HG02870 (cell line): ENCODE results near the gene ADORA2A.

ENCODE experiments used
- ATAC-seq: cut with Tn5 transposase; IDR thresholded peaks from one replicate; pipeline ENCODE4 v1.9.1; 2021; ENCODE audit warnings: mild to moderate bottlenecking, moderate library complexity; ENCODE audit not compliant: unreplicated experiment

The ADORA2A gene

GRCh38 chr22:24445481-24446259 lies 18.3 kb downstream of the ADORA2A start:
- ATAC-seq = no peak

DNA sequence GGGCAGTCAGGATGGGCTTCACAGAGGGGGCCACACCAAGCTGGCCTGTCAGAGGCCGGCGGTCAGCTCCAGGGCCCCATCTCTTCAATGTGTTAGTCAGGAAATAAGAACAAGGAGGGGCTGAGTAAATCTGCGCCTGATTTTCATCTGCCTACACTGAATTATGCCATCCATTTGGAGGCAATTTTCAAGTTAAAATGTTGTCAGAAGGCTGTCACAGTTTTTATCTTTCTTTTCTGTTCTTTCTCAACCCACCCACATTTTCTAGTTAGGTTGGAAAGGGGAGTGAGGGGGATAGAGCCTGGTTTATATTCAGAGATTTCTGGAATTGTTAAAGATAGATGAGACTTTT lies 18.8 kb downstream of the ADORA2A start:
- no peak for ATAC-seq

DNA sequence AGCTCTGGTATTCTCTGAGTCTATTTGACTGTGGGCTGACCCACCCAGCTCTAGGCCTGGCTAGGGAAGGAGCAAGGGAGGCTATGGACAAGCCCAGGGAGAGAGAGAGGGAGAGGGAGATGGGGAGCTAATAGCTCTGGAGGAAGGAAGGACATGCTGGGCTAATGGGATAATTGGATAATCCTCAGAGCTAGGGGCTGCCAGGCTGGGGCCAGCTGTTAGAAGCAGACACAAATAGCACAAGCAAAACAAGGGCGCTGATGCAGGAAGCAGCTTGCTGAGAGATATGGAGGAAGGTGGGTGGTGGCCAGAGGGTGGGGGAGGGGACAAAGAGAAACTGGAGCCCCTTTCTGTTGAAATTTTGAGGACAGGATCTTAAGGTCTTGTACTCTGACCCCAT lies 23.2 kb downstream of the ADORA2A start:
- ATAC-seq = no peak

DNA sequence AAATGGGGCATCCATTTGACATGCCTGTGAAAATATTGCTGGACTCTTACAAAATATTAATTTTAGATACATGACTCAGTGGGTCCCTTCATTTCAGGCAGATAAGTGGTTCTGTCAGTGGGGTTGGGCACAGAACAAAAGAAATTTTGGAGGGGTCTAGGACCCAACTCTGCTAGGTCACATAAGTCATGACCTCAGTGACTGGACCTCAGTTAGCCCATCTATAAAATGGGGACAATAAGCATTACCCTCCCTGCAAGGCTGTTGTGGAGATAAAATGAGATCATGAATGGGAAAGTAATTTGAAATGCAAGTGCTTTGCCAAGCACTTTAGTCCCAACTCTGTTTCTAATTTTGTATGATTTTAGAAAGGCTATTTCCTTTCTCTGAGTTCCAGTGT lies 23.8 kb downstream of the ADORA2A start:
- ATAC-seq = no peak

- no peak for ATAC-seq
Observed at GRCh38 chr22:24453853-24454252, 26.5 kb downstream of the ADORA2A start.

- ATAC-seq = no peak
Observed at GRCh38 chr22:24455039-24455438, 27.6 kb downstream of the ADORA2A start.

DNA sequence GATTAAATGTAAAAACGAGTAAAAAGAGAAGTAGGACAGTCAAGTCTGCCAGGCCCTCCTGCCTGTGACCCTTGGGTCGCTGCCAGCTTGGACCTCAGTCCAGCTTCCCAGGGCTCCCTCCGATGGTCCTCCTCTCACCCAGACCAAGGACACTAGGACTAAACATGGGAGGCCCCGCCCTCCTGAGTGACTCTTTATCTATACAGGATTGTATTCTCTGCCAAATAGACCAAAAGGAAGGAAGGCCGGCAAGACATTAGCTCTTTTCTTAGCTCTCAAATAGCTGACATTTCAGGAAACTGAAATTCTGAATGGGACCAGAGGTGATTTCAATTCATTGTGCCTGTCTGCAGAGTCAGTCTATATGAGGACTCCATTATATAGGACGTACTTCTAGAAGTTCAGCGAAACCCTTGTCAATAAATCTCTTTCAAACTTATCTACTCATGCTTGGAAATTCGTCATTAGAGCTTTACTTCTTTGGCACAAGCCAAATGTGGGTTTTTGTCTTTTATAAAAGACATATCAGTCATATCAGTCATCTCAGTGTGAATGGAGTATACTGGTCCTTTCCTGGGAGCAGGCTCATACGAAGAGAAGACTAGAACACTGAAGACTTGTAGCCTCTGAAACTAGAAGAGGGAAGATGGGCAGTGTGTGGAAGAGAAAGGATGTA lies 28.5 kb downstream of the ADORA2A start:
- ATAC-seq = no peak

- ATAC-seq = no peak
Observed at GRCh38 chr22:24457894-24458420, 30.6 kb downstream of the ADORA2A start.

DNA sequence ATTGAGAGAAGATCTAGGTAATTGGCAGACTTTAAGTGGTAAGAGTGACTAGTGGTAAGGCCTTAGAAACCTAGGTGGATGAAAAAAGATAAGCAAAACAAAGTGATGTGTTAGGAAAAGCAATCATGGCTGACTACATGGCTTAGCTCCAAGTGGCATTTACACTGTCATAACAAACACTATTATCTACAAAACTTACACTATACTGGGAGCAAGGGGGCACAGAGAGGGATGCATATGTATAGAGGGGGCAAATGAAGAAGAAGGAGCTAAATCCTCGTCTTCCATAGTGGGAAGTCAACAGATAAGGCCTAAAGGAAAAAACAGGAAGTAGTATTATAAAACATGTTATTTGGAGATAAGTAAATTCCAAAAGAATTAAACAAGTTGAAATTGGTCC lies 32.5 kb downstream of the ADORA2A start:
- ATAC-seq = no peak

DNA sequence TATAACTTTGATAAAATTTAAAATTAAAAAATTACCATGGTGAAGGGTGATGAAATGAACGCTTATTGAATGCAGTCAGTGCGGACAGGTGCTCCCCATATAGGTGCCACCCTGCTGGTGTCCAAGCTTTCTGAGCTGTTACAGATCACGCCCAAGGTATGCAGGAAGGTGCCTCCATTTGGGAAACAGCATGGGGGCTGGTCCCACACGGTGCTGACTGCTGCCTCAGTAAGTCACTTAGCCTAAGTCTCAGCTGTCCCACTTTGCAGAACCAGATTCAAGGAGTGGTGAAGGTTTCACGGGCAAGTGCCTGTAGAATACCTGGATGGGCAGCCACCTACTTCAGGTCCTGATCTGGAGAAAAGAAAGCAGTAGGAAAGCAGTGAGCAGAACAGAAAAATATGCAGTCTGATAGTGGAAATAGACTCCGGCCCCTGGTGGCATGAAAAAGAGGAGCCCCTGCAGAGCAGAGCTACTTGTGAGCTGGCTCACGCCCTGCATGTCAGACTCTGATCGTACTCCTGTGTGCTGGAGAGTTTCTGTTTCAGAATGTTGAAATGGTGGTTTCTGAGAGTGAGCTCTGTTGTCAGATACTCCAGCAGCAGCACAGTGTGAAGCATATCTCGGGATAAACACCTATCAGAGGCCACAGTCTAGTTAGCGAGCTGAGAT lies 33.2 kb downstream of the ADORA2A start:
- peak; percentile 45 for ATAC-seq

DNA sequence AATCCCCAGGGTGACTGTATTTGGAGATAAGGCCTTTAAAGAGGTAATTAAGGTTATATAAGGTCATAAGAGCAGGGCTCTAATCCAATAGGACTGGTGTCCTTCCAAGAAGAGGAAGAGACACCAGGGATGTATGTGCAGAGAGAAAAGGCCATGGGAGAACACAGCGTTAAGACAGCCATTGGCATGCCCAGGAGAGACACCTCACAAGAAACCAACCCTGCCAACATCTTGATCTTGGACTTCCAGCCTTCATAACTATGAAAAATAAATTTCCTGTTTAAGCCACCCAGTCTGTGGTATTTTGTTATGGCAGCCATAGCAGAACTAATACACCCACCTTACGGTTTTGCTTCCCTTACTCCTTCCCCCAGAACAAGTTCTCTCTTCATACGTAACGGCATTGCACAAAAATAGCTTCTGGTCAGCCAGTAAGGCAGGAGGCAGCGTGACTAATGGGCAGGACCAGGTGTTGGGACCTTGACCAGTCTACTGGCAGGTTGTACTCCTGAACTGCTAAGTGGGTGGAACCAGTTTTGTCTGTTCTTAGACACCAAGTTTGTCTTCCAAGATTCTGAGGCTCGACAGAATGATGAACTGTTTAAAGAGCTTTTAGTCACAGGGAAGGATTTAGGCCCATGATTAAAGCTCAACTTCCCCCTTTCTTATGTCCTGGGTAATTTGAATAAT lies 35.8 kb downstream of the ADORA2A start:
- ATAC-seq = no peak

DNA sequence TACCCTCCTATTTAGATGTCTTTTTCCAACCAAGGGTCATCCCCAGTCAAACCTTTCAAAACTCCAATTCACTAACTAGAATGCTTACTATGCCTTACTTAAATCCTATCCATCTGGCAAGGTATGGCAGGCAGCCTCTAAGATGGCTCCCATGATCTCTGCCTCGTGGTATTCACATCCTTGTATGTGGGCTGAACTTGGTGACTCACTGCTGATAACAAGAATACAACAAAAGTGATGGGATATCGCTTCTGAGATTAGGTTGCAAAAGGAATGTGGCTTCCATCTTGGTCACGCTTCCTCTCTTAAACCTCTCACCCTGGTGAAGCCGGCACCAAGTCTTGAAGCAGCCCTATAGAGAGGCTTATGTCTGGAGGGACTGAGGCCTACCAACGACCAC lies 38.2 kb downstream of the ADORA2A start:
- ATAC-seq = no peak

GRCh38 chr22:24465975-24466374 lies 38.6 kb downstream of the ADORA2A start:
- ATAC-seq = no peak

- no peak for ATAC-seq
Observed at GRCh38 chr22:24466716-24467328, 39.4 kb downstream of the ADORA2A start.

- ATAC-seq = no peak
Observed at GRCh38 chr22:24467340-24467739, 39.9 kb downstream of the ADORA2A start.

- no peak for ATAC-seq
Observed at GRCh38 chr22:24471570-24471969, 44.2 kb downstream of the ADORA2A start.

- no peak for ATAC-seq
Observed at GRCh38 chr22:24473284-24473683, 45.9 kb downstream of the ADORA2A start.

DNA sequence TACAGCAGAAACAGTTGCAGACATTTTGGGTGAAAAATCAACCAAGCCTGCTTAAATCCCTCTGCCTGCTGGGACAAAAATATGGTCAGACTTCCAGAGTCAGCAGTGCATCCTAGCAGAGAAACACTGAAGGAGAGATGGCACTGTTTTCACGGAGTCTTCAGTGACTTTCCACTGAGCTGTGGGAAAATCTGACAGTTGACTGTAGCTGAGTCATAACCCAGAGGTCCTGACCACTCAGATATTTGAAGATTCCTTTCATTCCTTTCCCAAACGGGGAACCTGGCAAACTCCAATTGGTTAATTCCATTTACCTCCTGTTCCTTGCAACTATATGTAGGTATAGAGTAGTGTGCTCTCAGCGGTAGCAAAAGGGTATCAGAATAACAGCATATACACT lies 46.8 kb downstream of the ADORA2A start:
- ATAC-seq = no peak

- ATAC-seq = no peak
Observed at GRCh38 chr22:24474649-24475255, 47.4 kb downstream of the ADORA2A start.

DNA sequence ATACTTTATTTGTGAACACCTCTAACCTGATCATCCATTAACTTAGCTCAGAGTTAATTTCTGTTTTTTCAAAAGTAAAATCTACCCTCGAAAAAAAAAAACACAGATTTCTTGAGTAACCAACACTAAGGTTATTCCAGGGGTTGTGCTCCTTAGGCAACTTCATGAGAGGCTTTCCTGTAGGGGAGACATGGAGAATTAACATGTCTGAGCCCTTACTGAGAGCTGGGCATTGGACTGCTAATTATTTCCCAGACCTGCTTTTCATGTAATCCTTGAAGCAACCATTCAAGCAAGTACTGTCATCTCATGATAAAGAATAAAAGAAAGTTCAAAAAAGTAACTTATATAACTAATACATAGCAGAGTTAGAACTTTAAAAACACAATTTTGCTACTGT lies 54.2 kb downstream of the ADORA2A start:
- no peak for ATAC-seq
